GM12864 (cell line): ENCODE measurements around the gene FBXL5.

Experiments
- DNase-seq: peaks from one replicate; pipeline ENCODE4 v3.0.0-alpha.2; 2011; ENCODE audit warnings: low read depth
- H3K4me3 ChIP-seq: 2 replicates; pipeline ENCODE4 v1.5.1; 2011; ENCODE audit warnings: mild to moderate bottlenecking, low read depth, low read length, control low read depth
- CTCF ChIP-seq: IDR thresholded peaks from 2 replicates; pipeline ENCODE4 v1.5.1; 2011; ENCODE audit warnings: low read depth, mild to moderate bottlenecking, moderate library complexity, low read length, control low read depth, inconsistent platforms; ENCODE audit errors: missing control alignments

FBXL5 gene

GRCh38 chr4:15612136-15612535, 43.0 kb downstream of the FBXL5 start:
- H3K4me3 ChIP-seq, result no peak overlapping the region
- TF ChIP-seq CTCF, result no peak
- DNase-seq, result no peak

DNA sequence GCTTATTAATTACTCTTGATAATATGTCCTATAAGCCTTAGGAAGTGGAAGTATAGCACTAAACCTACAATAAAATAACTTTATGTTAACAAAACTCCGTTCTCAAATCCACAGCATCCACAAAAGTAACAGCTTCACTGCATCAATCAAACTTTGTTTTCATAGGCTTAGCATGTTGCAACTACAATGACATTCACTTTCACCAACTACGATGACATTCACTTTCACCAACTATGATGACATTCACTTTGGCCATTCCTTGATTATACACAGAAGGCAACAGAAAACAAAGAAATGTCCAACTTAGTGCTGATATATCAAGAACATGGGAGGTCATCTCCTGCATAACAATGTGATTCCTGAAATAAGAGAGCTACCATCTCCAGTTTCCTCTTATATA, 44.3 kb downstream of the FBXL5 start:
- no peak overlapping the region for H3K4me3 ChIP-seq
- TF ChIP-seq CTCF, result no peak
- no peak for DNase-seq

DNA sequence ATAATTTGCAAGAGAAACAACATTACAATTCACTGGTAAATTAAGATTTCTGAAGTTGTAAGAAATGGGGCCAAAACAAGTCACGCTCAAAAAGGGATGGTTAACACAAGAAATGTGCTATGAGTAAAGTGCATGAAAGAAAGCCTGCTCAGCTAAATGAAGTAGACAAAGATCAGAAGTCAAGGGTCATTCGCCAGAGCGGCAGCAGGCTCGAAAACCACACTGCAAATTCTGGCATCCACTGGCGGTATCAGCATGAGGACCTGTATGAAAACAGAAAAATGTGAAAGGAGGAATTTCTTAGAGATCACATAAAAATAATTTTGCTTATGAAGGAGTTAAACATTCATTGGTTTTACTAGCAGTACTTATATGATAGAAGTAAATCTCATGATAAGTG, 49.6 kb downstream of the FBXL5 start:
- no peak overlapping the region for H3K4me3 ChIP-seq
- DNase-seq, result no peak
- no peak for TF ChIP-seq CTCF

- no peak for TF ChIP-seq CTCF
- H3K4me3 ChIP-seq, result no peak overlapping the region
- no peak for DNase-seq
Measured at GRCh38 chr4:15601862-15602261, 53.3 kb downstream of the FBXL5 start.

- TF ChIP-seq CTCF, result no peak
Measured at GRCh38 chr4:15600176-15600575, 55.0 kb downstream of the FBXL5 start.

GRCh38 chr4:15598644-15599043, 56.5 kb downstream of the FBXL5 start:
- no peak for DNase-seq
- no peak for TF ChIP-seq CTCF
- no peak overlapping the region for H3K4me3 ChIP-seq

More at GRCh38 chr4:15600176-15600575, 55.0 kb downstream of the FBXL5 start:
- DNase-seq, result no peak
- H3K4me3 ChIP-seq, result no peak overlapping the region

GRCh38 chr4:15592799-15593198, 62.4 kb downstream of the FBXL5 start:
- no peak for TF ChIP-seq CTCF
- DNase-seq, result no peak
- H3K4me3 ChIP-seq, result no peak overlapping the region
